Fibroblast of lung (primary cell): ENCODE measurements around the gene TMEM161A. TPM values are rescaled to one million over a fixed set of nuclear protein-coding genes. Genes with fewer than 3 reads are reported as not detected.

Experiments used
- DNase-seq, 2 donors: peaks; one replicate each; pipeline versions ENCODE4 v3.0.0 to v3.0.0-alpha.2; 2010; ENCODE audit warnings: low read depth in 2 of 2
- H2AFZ ChIP-seq: 2 replicates; pipeline ENCODE4 v1.5.1; 2012; ENCODE audit warnings: low read length, control low read depth, inconsistent platforms
- H3K27ac ChIP-seq: 2 replicates; pipeline ENCODE4 v1.5.1; 2011; ENCODE audit warnings: low read length, control low read depth; ENCODE audit not compliant: insufficient read depth
- H3K27me3 ChIP-seq: 2 replicates; pipeline ENCODE4 v1.5.1; 2011; ENCODE audit warnings: mild to moderate bottlenecking, low read length; ENCODE audit not compliant: control insufficient read depth, insufficient read depth
- H3K36me3 ChIP-seq: 2 replicates; pipeline ENCODE4 v1.5.1; 2011; ENCODE audit warnings: low read length; ENCODE audit not compliant: control insufficient read depth, insufficient read depth
- H3K4me1 ChIP-seq: 2 replicates; pipeline ENCODE4 v1.5.1; 2011; ENCODE audit warnings: low read length; ENCODE audit not compliant: control insufficient read depth, insufficient read depth; ENCODE audit errors: extremely low read depth
- H3K4me2 ChIP-seq: 2 replicates; pipeline ENCODE4 v1.5.1; 2011; ENCODE audit warnings: low read length, control low read depth; ENCODE audit not compliant: insufficient read depth; ENCODE audit errors: extremely low read depth
- H3K4me3 ChIP-seq, 4 experiments: fragments of 200-600 bp in 1 of 4; sonication (generic) in 1 of 4; replicated peaks in 1 of 4; 2 replicates each; pipeline ENCODE4 v1.5.1; 2011 to 2016; ENCODE audit warnings: low read length in 4 of 4, low read depth in 3 of 4, mild to moderate bottlenecking in 3 of 4, control low read depth in 2 of 4, inconsistent platforms in 1 of 4, mixed read lengths in 1 of 4; ENCODE audit not compliant: insufficient read depth in 1 of 4; ENCODE audit errors: control extremely low read depth in 1 of 4
- H3K79me2 ChIP-seq: 2 replicates; pipeline ENCODE4 v1.5.1; 2012; ENCODE audit warnings: mild to moderate bottlenecking, low read length, inconsistent platforms; ENCODE audit not compliant: control insufficient read depth, insufficient read depth
- H3K9ac ChIP-seq: 2 replicates; pipeline ENCODE4 v1.5.1; 2011; ENCODE audit warnings: mild to moderate bottlenecking, low read length, control low read depth; ENCODE audit not compliant: insufficient read depth
- H3K9me3 ChIP-seq: 2 replicates; pipeline ENCODE4 v1.5.1; 2012; ENCODE audit warnings: low read depth, low read length; ENCODE audit not compliant: control insufficient read depth, insufficient read depth
- H4K20me1 ChIP-seq: 2 replicates; pipeline ENCODE4 v1.5.1; 2011; ENCODE audit warnings: low read length; ENCODE audit not compliant: control insufficient read depth, insufficient read depth; ENCODE audit errors: extremely low read depth
- CTCF ChIP-seq, 2 donors: IDR thresholded peaks in 1 of 2; conservative IDR thresholded peaks in 1 of 2; 1 replicate in 1 of 2; 2 replicates in 1 of 2; pipeline ENCODE4 v1.5.1; 2011 to 2012; ENCODE audit warnings: low read length in 2 of 2, control low read depth in 1 of 2, inconsistent platforms in 1 of 2, low read depth in 1 of 2, mild to moderate bottlenecking in 1 of 2
- EZH2 ChIP-seq: IDR thresholded peaks from 2 replicates; pipeline ENCODE4 v1.5.1; 2012; ENCODE audit warnings: low read length, control low read depth, mild to moderate bottlenecking; ENCODE audit errors: missing control alignments
- polyA plus RNA-seq, 2 donors: library from polyadenylated mRNA; depleted of rRNA in 1 of 2; stranded (reverse) in 1 of 2; unstranded in 1 of 2; fragments of >200 nt; gene quantifications; 2 replicates each; pipeline ENCODE4 v1.2.1, GENCODE V29; 2011 to 2012; ENCODE audit warnings: missing spikeins in 1 of 2
- total RNA-seq: library from RNA; depleted of rRNA; stranded (reverse); fragments of >200 nt; gene quantifications from 2 replicates; pipeline ENCODE4 v1.2.1, GENCODE V29; 2014

Gene TMEM161A
- total and polyA plus RNA-seq, 2 donors (not counting 1 experiment from before 2014, with no cell fraction given): 9.4 to 23.8 TPM

GRCh38 chr19:19119325-19120237 lies 18.7 kb downstream of the TMEM161A start:
- H3K4me2 ChIP-seq: no peak overlapping the region
- no peak for TF ChIP-seq EZH2
- TF ChIP-seq CTCF (conservative IDR thresholded peaks at IDR 0.05 in 1 of 2, IDR thresholded peaks at IDR 0.05 in 1 of 2; ENCODE audit: low read depth in 1 of 2, low read length in 2 of 2): no peak
- peaks cover 3% of the 10 kb centered on the region for H3K36me3 ChIP-seq
- H3K4me1 ChIP-seq: no peaks in the 10 kb centered on the region
- no peak overlapping the region for H3K4me3 ChIP-seq
- no peak for DNase-seq
- H2AFZ ChIP-seq: no peak overlapping the region
- no peaks in the 10 kb centered on the region for H3K9me3 ChIP-seq
- no peaks in the 10 kb centered on the region for H3K79me2 ChIP-seq
- no peak overlapping the region for H3K9ac ChIP-seq
- no peak overlapping the region for H3K27ac ChIP-seq
- H4K20me1 ChIP-seq: no peaks in the 10 kb centered on the region
- H3K27me3 ChIP-seq: no peaks in the 10 kb centered on the region

- Histone ChIP-seq H3K9ac (no peak overlapping the region), H2AFZ (no peak overlapping the region), H3K4me1 (no peaks in the 10 kb centered on the region), H3K9me3 (no peaks in the 10 kb centered on the region), H3K4me3 (no peak overlapping the region), H3K27ac (no peak overlapping the region), H3K36me3 (peaks cover 3% of the 10 kb centered on the region), H4K20me1 (no peaks in the 10 kb centered on the region), H3K27me3 (no peaks in the 10 kb centered on the region), H3K79me2 (no peaks in the 10 kb centered on the region), H3K4me2 (no peak overlapping the region)
- TF ChIP-seq EZH2: no peak
- peak; percentile 41 to 60 for TF ChIP-seq CTCF (conservative IDR thresholded peaks at IDR 0.05 in 1 of 2, IDR thresholded peaks at IDR 0.05 in 1 of 2; ENCODE audit: low read depth in 1 of 2, low read length in 2 of 2)
- DNase-seq: no peak
These were observed 22.3 kb downstream of the TMEM161A start for GRCh38 chr19:19115954-19116353.

- Histone ChIP-seq H3K4me2 (no peak overlapping the region), H3K27ac (no peak overlapping the region), H3K4me3 (no peak overlapping the region), H3K36me3 (no peaks in the 10 kb centered on the region), H3K4me1 (peaks cover 2% of the 10 kb centered on the region), H3K9me3 (no peaks in the 10 kb centered on the region), H3K79me2 (no peaks in the 10 kb centered on the region), H2AFZ (no peak overlapping the region), H3K27me3 (no peaks in the 10 kb centered on the region), H4K20me1 (no peaks in the 10 kb centered on the region), H3K9ac (no peak overlapping the region)
- TF ChIP-seq EZH2 (no peak), CTCF (conservative IDR thresholded peaks at IDR 0.05 in 1 of 2, IDR thresholded peaks at IDR 0.05 in 1 of 2; ENCODE audit: low read depth in 1 of 2, low read length in 2 of 2) (no peak)
- peak; percentile 30 to 43 for DNase-seq
These were observed 25.1 kb downstream of the TMEM161A start for GRCh38 chr19:19113040-19113626.
